Effector CD4-positive, alpha-beta T cell (primary cell): Measurements from ENCODE around the gene TECRL.

Experiments used
- DNase-seq: peaks from one replicate; pipeline ENCODE4 v3.0.0-alpha.2; 2020

The TECRL gene

GRCh38 chr4:64326507-64326906 is 82.7 kb downstream of the TECRL start:
- DNase-seq: no peak

GRCh38 chr4:64306255-64306565 is 103.0 kb downstream of the TECRL start:
- no peak for DNase-seq

GRCh38 chr4:64305565-64306254 is 103.5 kb downstream of the TECRL start:
- DNase-seq: no peak

- DNase-seq: no peak
Measured at GRCh38 chr4:64272432-64272831, 136.8 kb downstream of the TECRL start.

- DNase-seq: no peak
Measured at GRCh38 chr4:64271601-64272081, 137.6 kb downstream of the TECRL start.

- no peak for DNase-seq
Measured at GRCh38 chr4:64266669-64267068, 142.6 kb downstream of the TECRL start.

- no peak for DNase-seq
Measured at GRCh38 chr4:64266263-64266662, 143.0 kb downstream of the TECRL start.

GRCh38 chr4:64251781-64252180 is 157.5 kb downstream of the TECRL start:
- no peak for DNase-seq

- no peak for DNase-seq
Measured at GRCh38 chr4:64250488-64250887, 158.8 kb downstream of the TECRL start.

- no peak for DNase-seq
Measured at GRCh38 chr4:64250061-64250460, 159.2 kb downstream of the TECRL start.

GRCh38 chr4:64248186-64248585 is 161.1 kb downstream of the TECRL start:
- no peak for DNase-seq

GRCh38 chr4:64230709-64231310 is 178.4 kb downstream of the TECRL start:
- DNase-seq: no peak
